CD14-positive monocyte (primary cell): Measurements from ENCODE around the gene FLNA. TPM values are rescaled to one million over a fixed set of nuclear protein-coding genes. Genes with fewer than 3 reads are reported as not detected.
A peak's percentile ranks its signal among the peaks of the same experiment; 100 is the strongest.

Experiments used
- DNase-seq, 3 donors: peaks; one replicate each; pipeline ENCODE4 v3.0.0-alpha.2; 2011 to 2022
- H2AFZ ChIP-seq: 2 replicates; pipeline ENCODE4 v1.6.0; 2012; ENCODE audit warnings: mild to moderate bottlenecking, low read depth, low read length, inconsistent platforms; ENCODE audit not compliant: insufficient read depth, poor library complexity, severe bottlenecking
- H3K27ac ChIP-seq, 2 donors: 1 replicate in 1 of 2; 2 replicates in 1 of 2; pipeline ENCODE4 v1.5.1; 2012 to 2013; ENCODE audit warnings: low read length in 2 of 2, control low read depth in 1 of 2, inconsistent platforms in 1 of 2, low read depth in 1 of 2, mild to moderate bottlenecking in 1 of 2
- H3K27me3 ChIP-seq, 2 donors: one replicate each; pipeline versions ENCODE4 v1.6.0 to v1.6.1; 2011 to 2013; ENCODE audit warnings: low read length in 2 of 2; ENCODE audit not compliant: control insufficient read depth in 2 of 2, insufficient read depth in 2 of 2
- H3K36me3 ChIP-seq, 2 donors: replicated peaks in 1 of 2; 1 replicate in 1 of 2; 2 replicates in 1 of 2; pipeline versions ENCODE4 v1.5.1 to v1.6.1; 2012 to 2013; ENCODE audit warnings: low read length in 2 of 2, control low read depth in 1 of 2, inconsistent platforms in 1 of 2, mild to moderate bottlenecking in 1 of 2; ENCODE audit not compliant: insufficient read depth in 2 of 2, control insufficient read depth in 1 of 2
- H3K4me1 ChIP-seq, 2 donors: 1 replicate in 1 of 2; 2 replicates in 1 of 2; pipeline versions ENCODE4 v1.5.1 to v1.6.1; 2012 to 2013; ENCODE audit warnings: low read length in 2 of 2, control low read depth in 1 of 2, inconsistent platforms in 1 of 2, mild to moderate bottlenecking in 1 of 2, moderate library complexity in 1 of 2; ENCODE audit not compliant: insufficient read depth in 2 of 2, control insufficient read depth in 1 of 2
- H3K4me2 ChIP-seq: replicated peaks from 2 replicates; pipeline ENCODE3; 2012; ENCODE audit warnings: low read length, moderate library complexity, mild to moderate bottlenecking; ENCODE audit not compliant: poor library complexity, severe bottlenecking; ENCODE audit errors: extremely low read depth
- H3K4me3 ChIP-seq, 3 experiments: fragments of 200-600 bp in 1 of 3; sonication (generic) in 1 of 3; replicated peaks in 1 of 3; 1 replicate in 2 of 3; 2 replicates in 1 of 3; pipeline ENCODE4 v1.5.1; 2011 to 2013; ENCODE audit warnings: low read length in 3 of 3, mild to moderate bottlenecking in 3 of 3, control low read depth in 2 of 3, low read depth in 2 of 3, inconsistent platforms in 1 of 3, moderate library complexity in 1 of 3
- H3K79me2 ChIP-seq: 2 replicates; pipeline ENCODE4 v1.6.0; 2012; ENCODE audit warnings: mild to moderate bottlenecking, control low read depth, inconsistent platforms, low read length, moderate library complexity; ENCODE audit not compliant: insufficient read depth
- H3K9ac ChIP-seq: 2 replicates; pipeline ENCODE4 v1.6.0; 2017; ENCODE audit warnings: low read length, mild to moderate bottlenecking; ENCODE audit not compliant: insufficient read depth, poor library complexity, severe bottlenecking
- H3K9me3 ChIP-seq, 2 donors: replicated peaks in 1 of 2; 1 replicate in 1 of 2; 2 replicates in 1 of 2; pipeline versions ENCODE4 v1.5.1 to v1.6.1; 2012 to 2013; ENCODE audit warnings: low read length in 2 of 2, control low read depth in 1 of 2; ENCODE audit not compliant: control insufficient read depth in 1 of 2, insufficient read depth in 1 of 2
- H4K20me1 ChIP-seq: 2 replicates; pipeline ENCODE4 v1.6.0; 2012; ENCODE audit warnings: mild to moderate bottlenecking, low read length, control low read depth, moderate library complexity; ENCODE audit not compliant: insufficient read depth
- H3K27ac Mint-ChIP-seq, 7 donors: one replicate each; pipeline ENCODE4 v1.8.0; 2020; ENCODE audit warnings: mild to moderate bottlenecking in 7 of 7, mixed read lengths in 7 of 7, moderate library complexity in 6 of 7, inconsistent platforms in 2 of 7
- H3K27me3 Mint-ChIP-seq, 3 donors: one replicate each; pipeline ENCODE4 v1.8.0; 2021 to 2022; ENCODE audit warnings: low read depth in 3 of 3, mild to moderate bottlenecking in 3 of 3, mixed read lengths in 3 of 3, moderate library complexity in 3 of 3, inconsistent platforms in 1 of 3
- H3K36me3 Mint-ChIP-seq, 2 donors: one replicate each; pipeline ENCODE4 v1.8.0; 2020; ENCODE audit warnings: mixed read lengths in 2 of 2, inconsistent platforms in 1 of 2, mild to moderate bottlenecking in 1 of 2
- H3K4me1 Mint-ChIP-seq: one replicate; pipeline ENCODE4 v1.8.0; 2020; ENCODE audit warnings: mild to moderate bottlenecking, mixed read lengths
- H3K4me3 Mint-ChIP-seq, 2 donors: one replicate each; pipeline ENCODE4 v1.8.0; 2020; ENCODE audit warnings: mild to moderate bottlenecking in 2 of 2, mixed read lengths in 2 of 2, moderate library complexity in 1 of 2
- H3K9me3 Mint-ChIP-seq, 7 donors: one replicate each; pipeline ENCODE4 v1.8.0; 2020 to 2022; ENCODE audit warnings: mixed read lengths in 7 of 7, mild to moderate bottlenecking in 6 of 7, moderate library complexity in 6 of 7, inconsistent platforms in 2 of 7
- WGBS: methylation state at CpG from one replicate; pipeline ENCODE4 v1.1.5; 2013; ENCODE audit warnings: missing lambda C conversion rate; ENCODE audit not compliant: insufficient coverage; 5-methylcytosine and 5-hydroxymethylcytosine counted together
- intact Hi-C, 2 donors: fragments of 100-400 bp; cut with micrococcal nuclease; formaldehyde crosslinking; loops; one replicate each; pipeline versions ENCODE4 v1.15.0 to v1.15.1; 2023
- polyA plus RNA-seq, 3 donors: library from polyadenylated mRNA; depleted of rRNA in 1 of 3; unstranded in 2 of 3; stranded (reverse) in 1 of 3; fragments of 300-500 nt in 2 of 3; fragments of >200 nt in 1 of 3; fragmentation: Illumina TruSeq in 2 of 3; gene quantifications; 1 replicate in 2 of 3; 2 replicates in 1 of 3; pipeline ENCODE4 v1.2.3, GENCODE V29; 2012 to 2021
- TF ChIP-seq, protein P1 (sequence below): fragments of 200-600 bp; IDR thresholded peaks from one replicate; pipeline ENCODE4 v1.8.0; 2022; ENCODE audit warnings: antibody characterized with exemption, mild to moderate bottlenecking

The FLNA gene
- polyA plus RNA-seq, 3 donors, result 111 to 874 (median 219) TPM

DNA sequence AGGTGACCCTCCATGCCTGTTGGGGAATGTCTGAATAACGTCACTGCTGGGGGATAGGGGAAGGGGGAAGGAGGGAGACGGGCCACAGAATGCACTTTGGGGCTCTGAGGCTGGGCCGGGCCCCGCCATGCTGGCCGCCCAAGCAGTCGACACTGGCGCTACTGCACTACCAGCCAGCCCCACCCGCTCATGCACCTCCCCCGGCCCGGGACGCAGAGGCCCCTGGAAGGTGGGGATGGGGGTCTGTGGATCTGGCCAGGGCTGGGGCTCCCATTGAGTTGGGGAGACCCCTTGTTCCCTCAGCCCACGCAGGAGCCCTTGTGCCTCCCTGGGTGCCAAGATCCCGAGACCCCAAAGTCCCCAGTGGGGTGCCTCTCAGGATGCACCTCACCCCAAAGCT is 17.8 kb downstream of the FLNA start:
- Histone ChIP-seq H3K79me2 (peaks cover 65% of the 10 kb centered on the region), H3K27me3 (no peaks in the 10 kb centered on the region), H2AFZ (no peak overlapping the region), H3K9me3 (no peaks in the 10 kb centered on the region), H4K20me1 (peaks cover 99% of the 10 kb centered on the region), H3K4me3 (no peak overlapping the region), H3K27ac (no peak overlapping the region), H3K4me2 (no peak overlapping the region), H3K4me1 (peaks cover 4 to 17% of the 10 kb centered on the region in 2 donors), H3K36me3 (peaks cover 97 to 98% of the 10 kb centered on the region in 2 donors), H3K9ac (no peak overlapping the region)
- DNase-seq, result no peak
- Mint-ChIP-seq H3K4me3 (no peak overlapping the region), H3K9me3 (no peaks in the 10 kb centered on the region), H3K36me3 (peaks cover 57 to 93% of the 10 kb centered on the region in 2 donors), H3K4me1 (no peaks in the 10 kb centered on the region), H3K27me3 (peaks cover 0 to 2% (median 0%) of the 10 kb centered on the region in 3 donors), H3K27ac (peak overlapping the region in 3 of 7 donors; percentile 35 to 84 (median 59))
- TF ChIP-seq, protein P1, sequence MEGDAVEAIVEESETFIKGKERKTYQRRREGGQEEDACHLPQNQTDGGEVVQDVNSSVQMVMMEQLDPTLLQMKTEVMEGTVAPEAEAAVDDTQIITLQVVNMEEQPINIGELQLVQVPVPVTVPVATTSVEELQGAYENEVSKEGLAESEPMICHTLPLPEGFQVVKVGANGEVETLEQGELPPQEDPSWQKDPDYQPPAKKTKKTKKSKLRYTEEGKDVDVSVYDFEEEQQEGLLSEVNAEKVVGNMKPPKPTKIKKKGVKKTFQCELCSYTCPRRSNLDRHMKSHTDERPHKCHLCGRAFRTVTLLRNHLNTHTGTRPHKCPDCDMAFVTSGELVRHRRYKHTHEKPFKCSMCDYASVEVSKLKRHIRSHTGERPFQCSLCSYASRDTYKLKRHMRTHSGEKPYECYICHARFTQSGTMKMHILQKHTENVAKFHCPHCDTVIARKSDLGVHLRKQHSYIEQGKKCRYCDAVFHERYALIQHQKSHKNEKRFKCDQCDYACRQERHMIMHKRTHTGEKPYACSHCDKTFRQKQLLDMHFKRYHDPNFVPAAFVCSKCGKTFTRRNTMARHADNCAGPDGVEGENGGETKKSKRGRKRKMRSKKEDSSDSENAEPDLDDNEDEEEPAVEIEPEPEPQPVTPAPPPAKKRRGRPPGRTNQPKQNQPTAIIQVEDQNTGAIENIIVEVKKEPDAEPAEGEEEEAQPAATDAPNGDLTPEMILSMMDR, result no peak
- intact Hi-C loops, result no loop called here
- WGBS, result no CpG with 5 or more reads among the region's 13 CpGs

DNA sequence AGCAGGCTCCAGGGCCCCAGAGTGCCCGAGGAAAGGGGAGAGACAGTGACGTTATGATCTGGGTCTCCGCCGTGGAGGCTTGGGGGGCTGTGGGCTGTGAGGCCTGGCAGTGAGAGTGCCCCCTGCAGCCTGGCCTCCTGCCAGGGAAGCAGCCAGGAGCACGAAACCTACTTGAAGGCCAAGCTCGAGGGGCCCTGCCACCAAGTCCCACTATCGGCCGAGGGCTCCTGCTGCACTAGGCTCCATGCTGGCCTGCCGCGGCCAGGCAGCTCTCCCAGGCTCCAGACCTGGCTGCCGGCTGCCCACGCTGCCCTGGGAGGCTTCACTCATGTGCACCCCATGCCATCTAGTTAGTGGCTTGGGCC is 18.7 kb downstream of the FLNA start:
- TF ChIP-seq, protein P1, result no peak
- H3K4me1 Mint-ChIP-seq, result no peaks in the 10 kb centered on the region
- no peaks in the 10 kb centered on the region for H3K27me3 ChIP-seq
- no peak overlapping the region for H3K4me3 ChIP-seq
- no peak for DNase-seq
- H3K4me3 Mint-ChIP-seq, result no peak overlapping the region
- H2AFZ ChIP-seq, result no peak overlapping the region
- no peak overlapping the region for H3K9ac ChIP-seq
- peak overlapping the region in 2 of 7 donors; percentile 37 to 68 for H3K27ac Mint-ChIP-seq
- H3K9me3 ChIP-seq, result no peaks in the 10 kb centered on the region
- H3K27me3 Mint-ChIP-seq, result peaks cover 0 to 2% (median 0%) of the 10 kb centered on the region in 3 donors
- H3K9me3 Mint-ChIP-seq, result no peaks in the 10 kb centered on the region
- H3K36me3 Mint-ChIP-seq, result peaks cover 56 to 88% of the 10 kb centered on the region in 2 donors
- intact Hi-C loops, result no loop called here
- H3K27ac ChIP-seq, result no peak overlapping the region
- no peak overlapping the region for H3K4me2 ChIP-seq
- H3K4me1 ChIP-seq, result peaks cover 7 to 17% of the 10 kb centered on the region in 2 donors
- peaks cover 100% of the 10 kb centered on the region for H4K20me1 ChIP-seq
- H3K79me2 ChIP-seq, result peaks cover 59% of the 10 kb centered on the region
- 100% methylated on average over 6 of the region's 12 CpGs for WGBS
- H3K36me3 ChIP-seq, result peaks cover 99 to 100% of the 10 kb centered on the region in 2 donors
